LNCAP (cell line): Measurements from ENCODE around the gene POU3F3.

ENCODE experiments used
- TF ChIP-seq, protein P1 (sequence below): fragments of 450-650 bp; IDR thresholded peaks from 2 replicates; pipeline ENCODE4 v1.5.1; 2017; ENCODE audit warnings: mild to moderate bottlenecking

The POU3F3 gene

DNA sequence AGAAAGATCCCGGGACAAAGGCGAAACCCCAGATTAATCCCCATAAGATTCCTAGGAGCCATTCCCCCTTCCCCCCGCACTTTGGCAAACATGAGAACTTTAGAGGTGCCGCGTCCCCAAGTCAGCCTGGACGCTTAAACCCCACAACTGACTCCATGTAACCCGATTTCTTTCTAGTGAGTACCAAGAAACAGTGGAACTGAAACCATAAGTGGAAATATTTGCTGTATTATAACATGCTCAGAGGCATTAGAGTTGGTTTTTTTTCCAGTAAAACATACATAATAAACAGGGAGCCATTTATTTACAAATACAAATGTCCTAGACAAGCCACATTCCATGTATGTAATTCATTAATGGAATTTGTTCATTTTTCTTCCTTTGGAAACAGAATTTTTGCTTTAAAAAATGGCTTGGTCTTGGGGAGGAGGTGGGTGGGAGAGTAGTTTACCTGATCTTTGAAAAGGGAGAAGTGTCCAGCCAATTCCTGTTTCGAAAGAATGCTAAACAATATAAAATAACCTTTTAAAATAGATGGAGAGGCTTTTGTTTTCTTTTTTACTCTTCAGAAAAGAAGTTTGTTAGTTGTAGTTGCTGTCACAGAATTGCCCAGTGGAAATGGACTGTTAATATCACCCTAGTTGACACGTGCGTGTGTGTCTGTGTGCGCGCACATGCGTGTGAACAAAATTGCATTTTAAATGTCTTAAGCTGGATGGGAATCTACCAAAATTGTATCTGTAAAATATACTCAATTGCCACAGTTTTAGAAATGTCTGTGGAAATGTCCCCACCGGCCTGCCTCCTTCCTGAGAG lies 10.6 kb downstream of the POU3F3 start:
- TF ChIP-seq, protein P1, sequence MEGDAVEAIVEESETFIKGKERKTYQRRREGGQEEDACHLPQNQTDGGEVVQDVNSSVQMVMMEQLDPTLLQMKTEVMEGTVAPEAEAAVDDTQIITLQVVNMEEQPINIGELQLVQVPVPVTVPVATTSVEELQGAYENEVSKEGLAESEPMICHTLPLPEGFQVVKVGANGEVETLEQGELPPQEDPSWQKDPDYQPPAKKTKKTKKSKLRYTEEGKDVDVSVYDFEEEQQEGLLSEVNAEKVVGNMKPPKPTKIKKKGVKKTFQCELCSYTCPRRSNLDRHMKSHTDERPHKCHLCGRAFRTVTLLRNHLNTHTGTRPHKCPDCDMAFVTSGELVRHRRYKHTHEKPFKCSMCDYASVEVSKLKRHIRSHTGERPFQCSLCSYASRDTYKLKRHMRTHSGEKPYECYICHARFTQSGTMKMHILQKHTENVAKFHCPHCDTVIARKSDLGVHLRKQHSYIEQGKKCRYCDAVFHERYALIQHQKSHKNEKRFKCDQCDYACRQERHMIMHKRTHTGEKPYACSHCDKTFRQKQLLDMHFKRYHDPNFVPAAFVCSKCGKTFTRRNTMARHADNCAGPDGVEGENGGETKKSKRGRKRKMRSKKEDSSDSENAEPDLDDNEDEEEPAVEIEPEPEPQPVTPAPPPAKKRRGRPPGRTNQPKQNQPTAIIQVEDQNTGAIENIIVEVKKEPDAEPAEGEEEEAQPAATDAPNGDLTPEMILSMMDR, result no peak

DNA sequence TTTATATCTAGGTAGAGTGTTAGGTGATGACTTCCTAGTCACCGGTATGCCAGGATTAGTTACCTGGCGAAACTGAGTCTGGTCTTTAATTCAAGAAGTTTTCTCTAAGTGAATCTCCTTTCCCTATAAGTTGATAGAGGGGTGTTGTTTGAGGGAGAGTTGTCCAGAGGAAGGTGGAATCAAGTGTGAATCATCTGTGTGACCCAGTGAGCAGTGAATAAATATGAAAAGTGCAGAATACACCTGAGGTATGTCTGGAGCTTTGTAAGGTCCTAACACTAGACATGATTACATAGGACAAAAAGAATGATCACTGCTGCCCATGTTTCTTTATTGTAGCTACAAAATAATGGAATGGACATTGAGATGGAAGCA lies 11.2 kb downstream of the POU3F3 start:
- TF ChIP-seq, protein P1, result no peak

DNA sequence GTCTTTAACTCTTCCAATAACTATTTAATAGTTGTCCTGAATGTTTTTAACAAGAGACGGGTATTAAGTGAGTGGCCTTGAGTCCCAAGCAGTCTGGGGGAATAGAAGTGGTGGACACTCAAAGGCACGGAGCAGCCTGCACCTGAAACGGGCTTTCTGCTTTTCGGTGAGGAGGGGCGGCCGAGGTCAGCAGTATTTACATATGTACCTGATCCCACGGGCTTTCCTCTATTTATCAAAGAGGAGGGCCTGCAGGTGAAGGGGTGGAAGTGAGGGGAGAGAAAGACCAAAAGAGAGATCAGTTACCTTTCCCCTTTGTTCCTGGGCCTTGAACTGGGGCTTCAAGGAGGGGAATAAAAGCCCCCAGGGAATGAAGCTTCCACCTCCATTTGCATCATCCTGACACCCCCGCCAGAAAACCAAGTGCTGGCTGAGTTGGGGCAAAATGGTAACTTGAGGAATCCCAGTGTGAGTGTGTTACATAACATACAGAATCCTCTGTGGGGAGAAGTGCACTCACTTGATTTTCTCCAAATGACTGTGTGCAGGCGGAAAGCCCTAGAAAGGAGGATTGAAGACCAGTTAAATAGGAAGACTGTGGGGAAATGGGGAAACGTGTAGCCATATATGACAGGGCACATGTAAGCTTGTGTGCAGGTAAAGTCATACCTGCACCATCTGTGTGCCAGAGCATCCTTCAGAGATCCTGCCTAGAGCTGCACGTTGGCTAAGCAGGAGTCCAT lies 12.4 kb downstream of the POU3F3 start:
- TF ChIP-seq, protein P1, result no peak

DNA sequence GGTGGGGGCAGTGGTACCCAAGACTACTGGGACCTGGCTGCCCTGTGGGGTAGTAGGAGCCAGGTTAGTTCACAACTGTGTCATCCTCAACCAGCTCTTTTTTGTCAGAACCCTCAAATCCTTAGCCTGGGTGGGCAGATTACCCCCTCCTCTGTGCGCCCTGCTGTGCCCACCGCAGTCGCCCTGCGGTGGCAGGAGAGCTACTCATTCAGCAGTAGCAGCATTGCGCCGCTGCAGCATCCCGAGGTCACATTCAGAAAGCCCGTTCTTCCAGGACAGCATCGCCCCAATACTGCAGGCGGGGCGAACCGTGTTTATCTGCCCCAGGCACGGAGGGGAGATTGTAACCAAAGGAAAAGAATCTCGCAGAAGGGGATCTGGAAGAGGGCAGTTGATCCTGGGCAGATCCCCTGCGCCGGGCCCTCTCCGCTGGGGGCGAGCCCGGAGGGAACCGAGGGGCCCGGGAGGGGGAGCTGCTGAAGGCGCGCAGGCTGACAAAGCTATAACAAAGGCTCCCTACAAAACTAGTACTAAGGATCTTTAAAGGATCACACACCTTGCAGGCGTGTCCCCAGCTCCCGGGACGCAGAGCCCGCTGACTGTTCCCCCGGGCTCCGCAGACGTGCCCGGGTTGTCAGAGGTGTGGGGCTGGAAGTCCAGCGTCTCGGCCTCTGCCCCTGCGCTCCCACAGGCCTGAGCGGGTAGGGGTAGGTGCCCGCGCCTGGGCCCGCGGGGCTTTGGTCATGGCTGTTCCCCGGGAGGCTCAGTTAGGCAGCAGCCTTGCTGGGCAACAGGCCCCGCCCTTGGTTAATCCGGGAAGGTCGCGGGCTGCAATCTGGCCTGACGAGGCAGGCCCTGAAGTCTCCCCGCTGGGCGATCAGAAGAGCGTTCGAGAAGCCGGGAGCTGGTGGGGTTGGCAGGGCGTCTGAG lies 13.2 kb downstream of the POU3F3 start:
- TF ChIP-seq, protein P1, result no peak

DNA sequence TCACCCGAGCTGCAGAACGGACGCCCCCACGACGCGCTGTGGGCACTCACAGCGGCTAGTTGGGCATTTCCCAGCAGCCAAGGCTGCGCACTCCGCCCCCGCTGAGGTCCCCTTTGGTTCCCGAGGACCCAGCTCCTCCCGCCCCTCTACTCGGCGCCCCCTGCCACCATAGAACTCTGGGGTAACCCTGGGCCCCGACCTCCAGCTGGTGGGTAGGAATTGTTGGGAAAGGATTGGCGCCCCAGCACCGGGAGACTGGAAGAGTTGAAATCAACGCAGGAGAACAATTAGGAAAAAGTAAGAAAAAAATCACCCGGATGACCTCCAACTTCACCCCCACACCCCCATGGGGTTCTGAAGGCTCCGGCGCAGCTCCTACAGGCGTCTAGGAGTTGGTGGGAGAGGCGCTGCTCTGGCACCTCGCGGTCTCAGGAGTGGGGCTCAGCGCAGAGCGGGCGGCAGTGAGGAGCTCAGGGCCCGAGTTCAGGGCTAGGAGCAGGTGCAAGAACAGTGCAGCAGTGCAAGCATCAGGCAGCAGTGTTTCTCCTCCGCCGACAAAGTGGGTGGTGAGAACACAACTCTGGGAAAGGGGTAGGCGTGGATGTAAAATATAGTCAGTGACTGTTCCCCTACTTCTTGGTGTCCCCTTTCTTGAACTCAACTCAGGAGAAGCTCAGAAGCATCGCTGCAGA lies 14.0 kb downstream of the POU3F3 start:
- TF ChIP-seq, protein P1, result no peak

DNA sequence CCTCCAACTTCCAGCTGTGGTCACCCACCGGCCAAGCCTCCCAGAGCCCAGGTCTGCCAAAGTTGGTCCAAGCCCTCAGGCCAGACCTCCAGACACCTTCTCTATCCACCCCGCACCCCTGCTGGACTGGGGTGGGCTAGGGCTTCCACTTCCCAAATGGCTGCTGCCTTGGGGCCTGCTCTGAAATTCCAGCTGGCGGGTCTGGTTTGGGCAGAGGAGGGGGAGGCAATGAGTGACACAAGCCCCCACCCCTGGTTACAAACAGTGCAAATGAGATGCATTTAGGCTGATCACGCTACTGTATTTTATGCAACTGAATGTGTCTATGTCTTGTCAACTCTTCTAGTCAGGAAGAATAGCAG lies 14.6 kb downstream of the POU3F3 start:
- TF ChIP-seq, protein P1, result no peak
